ENCODE measurements around the gene TIAM1.

Gene TIAM1

DNA sequence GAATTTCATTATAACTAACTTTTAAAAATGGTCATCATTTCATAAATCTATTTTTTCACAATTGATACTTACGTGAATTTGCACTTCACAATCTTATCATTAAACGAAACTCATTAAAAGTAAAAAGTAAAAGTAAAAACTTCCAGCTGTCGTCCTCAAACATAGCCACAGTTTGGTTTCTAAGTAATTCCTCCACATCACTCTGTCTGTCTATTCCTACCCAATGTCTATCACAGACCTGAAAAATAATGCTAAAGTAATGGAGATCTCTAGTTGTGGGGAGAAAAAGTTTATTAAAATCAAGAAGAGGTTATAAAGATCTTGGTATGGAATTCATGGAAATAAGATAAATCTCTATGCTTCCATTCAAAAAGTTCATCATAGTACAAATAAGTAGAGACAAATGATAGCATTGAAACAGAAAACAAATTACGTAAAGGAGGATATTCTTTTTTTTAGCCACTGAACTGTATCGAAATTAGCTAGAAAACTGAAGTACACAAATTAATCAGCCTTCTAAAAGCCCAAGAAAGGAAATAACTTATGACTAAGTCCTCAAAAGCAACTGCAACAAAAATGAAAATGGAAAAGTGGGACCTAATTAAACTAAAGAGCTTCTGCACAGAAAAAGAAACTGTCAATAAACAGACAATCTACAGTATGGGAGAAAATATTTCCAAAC, 148.6 kb downstream of the TIAM1 start:
- H3K4me3 ChIP-seq (ENCODE audit: low read depth, low read length): no peak overlapping the region
- no peak for DNase-seq (ENCODE audit: low read depth)
- TF ChIP-seq, protein P1, sequence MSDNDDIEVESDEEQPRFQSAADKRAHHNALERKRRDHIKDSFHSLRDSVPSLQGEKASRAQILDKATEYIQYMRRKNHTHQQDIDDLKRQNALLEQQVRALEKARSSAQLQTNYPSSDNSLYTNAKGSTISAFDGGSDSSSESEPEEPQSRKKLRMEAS (IDR thresholded peaks at IDR 0.05; ENCODE audit: low read depth, low read length): no peak
- TF ChIP-seq CTCF (IDR thresholded peaks at IDR 0.05; ENCODE audit: low read depth, low read length) (no peak), POLR2A (IDR thresholded peaks at IDR 0.05; ENCODE audit: extremely low read depth, insufficient read length) (no peak), MYC (IDR thresholded peaks at IDR 0.05; ENCODE audit: low read depth, low read length) (no peak)

- DNase-seq (ENCODE audit: low read depth): no peak
- no peak overlapping the region for H3K4me3 ChIP-seq (ENCODE audit: low read depth, low read length)
- no peak for TF ChIP-seq MYC (IDR thresholded peaks at IDR 0.05; ENCODE audit: low read depth, low read length)
- TF ChIP-seq, protein P1 (IDR thresholded peaks at IDR 0.05; ENCODE audit: low read depth, low read length): no peak
- TF ChIP-seq POLR2A (IDR thresholded peaks at IDR 0.05; ENCODE audit: extremely low read depth, insufficient read length): no peak
- no peak for TF ChIP-seq CTCF (IDR thresholded peaks at IDR 0.05; ENCODE audit: low read depth, low read length)
These were observed 149.4 kb downstream of the TIAM1 start for GRCh38 chr21:31194510-31195293.

DNA sequence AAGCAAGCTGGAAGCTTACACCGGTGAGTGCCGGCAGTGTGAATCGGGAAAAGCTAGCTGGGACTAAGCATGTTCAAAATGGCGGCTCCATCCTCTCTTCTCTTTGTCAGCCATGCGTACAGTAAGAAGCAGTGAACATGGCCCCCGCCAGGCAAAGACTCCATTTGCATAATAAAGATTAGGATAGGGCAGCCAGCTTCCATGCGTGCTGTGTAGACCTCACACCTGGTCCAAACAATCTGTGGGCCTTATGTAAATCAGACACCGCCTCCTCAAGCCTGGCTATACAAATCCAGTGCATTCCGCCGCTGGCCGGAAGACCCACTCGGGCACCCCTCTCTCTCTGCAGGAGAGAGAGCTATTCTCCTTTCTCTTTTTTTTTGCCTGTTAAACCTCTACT, 150.3 kb downstream of the TIAM1 start:
- no peak overlapping the region for H3K4me3 ChIP-seq (ENCODE audit: low read depth, low read length)
- no peak for TF ChIP-seq CTCF (IDR thresholded peaks at IDR 0.05; ENCODE audit: low read depth, low read length)
- no peak for TF ChIP-seq MYC (IDR thresholded peaks at IDR 0.05; ENCODE audit: low read depth, low read length)
- TF ChIP-seq, protein P1 (IDR thresholded peaks at IDR 0.05; ENCODE audit: low read depth, low read length): no peak
- no peak for TF ChIP-seq POLR2A (IDR thresholded peaks at IDR 0.05; ENCODE audit: extremely low read depth, insufficient read length)
- no peak for DNase-seq (ENCODE audit: low read depth)

- no peak for TF ChIP-seq POLR2A (IDR thresholded peaks at IDR 0.05; ENCODE audit: extremely low read depth, insufficient read length)
- no peak for TF ChIP-seq MYC (IDR thresholded peaks at IDR 0.05; ENCODE audit: low read depth, low read length)
- TF ChIP-seq CTCF (IDR thresholded peaks at IDR 0.05; ENCODE audit: low read depth, low read length): no peak
- no peak for DNase-seq (ENCODE audit: low read depth)
- H3K4me3 ChIP-seq (ENCODE audit: low read depth, low read length): no peak overlapping the region
These were observed 152.5 kb downstream of the TIAM1 start for GRCh38 chr21:31191553-31191952.

DNA sequence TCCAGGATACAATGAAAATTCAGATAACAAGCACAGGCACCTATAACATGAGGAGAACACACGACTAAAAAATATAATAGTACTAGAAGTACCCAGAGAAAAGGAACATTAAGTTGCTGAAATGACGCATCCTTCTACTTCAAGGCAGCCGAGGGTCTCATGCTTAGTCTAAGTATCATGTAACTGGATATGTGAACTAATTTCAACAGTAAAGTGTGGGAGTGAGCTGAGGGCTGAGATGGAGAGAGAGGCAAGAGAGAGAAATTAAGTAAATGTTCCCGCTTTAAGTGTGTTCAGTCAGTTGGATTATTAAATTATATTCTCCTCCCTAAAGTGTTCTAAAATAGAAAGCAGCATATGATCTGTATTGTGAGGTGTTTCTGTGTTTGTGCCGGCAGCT, 153.5 kb downstream of the TIAM1 start:
- no peak for TF ChIP-seq MYC (IDR thresholded peaks at IDR 0.05; ENCODE audit: low read depth, low read length)
- no peak for TF ChIP-seq POLR2A (IDR thresholded peaks at IDR 0.05; ENCODE audit: extremely low read depth, insufficient read length)
- TF ChIP-seq, protein P1 (IDR thresholded peaks at IDR 0.05; ENCODE audit: low read depth, low read length): no peak
- TF ChIP-seq CTCF (IDR thresholded peaks at IDR 0.05; ENCODE audit: low read depth, low read length): no peak
- H3K4me3 ChIP-seq (ENCODE audit: low read depth, low read length): no peak overlapping the region
- DNase-seq (ENCODE audit: low read depth): no peak
